GM21381 (cell line): Measurements from ENCODE around the gene KRTAP4-6.
"Not testable (repeated sequence)": the region's sequence is repeated elsewhere in the genome, so short reads cannot be mapped to it uniquely, and the experiment has no call there.

ENCODE experiments used
- ATAC-seq: cut with Tn5 transposase; IDR thresholded peaks from one replicate; pipeline ENCODE4 v1.9.1; 2021; ENCODE audit warnings: mild to moderate bottlenecking, moderate library complexity; ENCODE audit not compliant: unreplicated experiment

KRTAP4-6 gene

DNA sequence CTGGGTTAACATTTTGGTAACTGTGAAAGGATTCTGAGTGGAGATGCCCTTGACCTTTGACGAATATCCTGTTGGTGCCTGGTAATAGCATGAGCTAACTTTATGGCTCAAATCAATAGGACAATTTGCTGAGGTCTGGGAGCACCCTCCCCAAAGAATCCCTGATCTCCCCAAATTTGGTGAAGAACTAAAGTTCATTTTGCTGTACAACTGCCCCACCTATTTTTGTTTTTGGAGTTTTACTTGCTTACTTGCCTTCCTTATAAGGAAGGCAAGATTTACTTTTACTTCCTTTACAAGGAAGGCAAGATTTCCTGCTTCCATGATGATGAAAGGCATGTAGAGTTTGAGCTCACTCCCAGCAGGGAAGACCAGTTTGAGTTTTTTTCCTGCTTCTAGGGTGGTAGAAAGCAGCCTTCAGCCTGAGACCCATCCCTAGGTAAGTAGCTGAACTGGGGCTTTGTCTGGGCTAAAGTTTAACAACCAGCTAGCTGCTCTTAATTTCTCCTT is 32.3 kb downstream of the KRTAP4-6 start:
- no peak for ATAC-seq

- not testable (repeated sequence) for ATAC-seq
These were observed 35.0 kb downstream of the KRTAP4-6 start, which contains the start of gene KRTAP4-9 for GRCh38 chr17:41105347-41105746. Gene KRTAP4-9 (plus strand): TSS chr17:41105389. CDS start chr17:41105389, 0 bp downstream.

- not testable (repeated sequence) for ATAC-seq
These were observed 35.8 kb downstream of the KRTAP4-6 start for GRCh38 chr17:41104386-41105038.

- ATAC-seq: no peak
These were observed 36.4 kb downstream of the KRTAP4-6 start for GRCh38 chr17:41103896-41104295.

DNA sequence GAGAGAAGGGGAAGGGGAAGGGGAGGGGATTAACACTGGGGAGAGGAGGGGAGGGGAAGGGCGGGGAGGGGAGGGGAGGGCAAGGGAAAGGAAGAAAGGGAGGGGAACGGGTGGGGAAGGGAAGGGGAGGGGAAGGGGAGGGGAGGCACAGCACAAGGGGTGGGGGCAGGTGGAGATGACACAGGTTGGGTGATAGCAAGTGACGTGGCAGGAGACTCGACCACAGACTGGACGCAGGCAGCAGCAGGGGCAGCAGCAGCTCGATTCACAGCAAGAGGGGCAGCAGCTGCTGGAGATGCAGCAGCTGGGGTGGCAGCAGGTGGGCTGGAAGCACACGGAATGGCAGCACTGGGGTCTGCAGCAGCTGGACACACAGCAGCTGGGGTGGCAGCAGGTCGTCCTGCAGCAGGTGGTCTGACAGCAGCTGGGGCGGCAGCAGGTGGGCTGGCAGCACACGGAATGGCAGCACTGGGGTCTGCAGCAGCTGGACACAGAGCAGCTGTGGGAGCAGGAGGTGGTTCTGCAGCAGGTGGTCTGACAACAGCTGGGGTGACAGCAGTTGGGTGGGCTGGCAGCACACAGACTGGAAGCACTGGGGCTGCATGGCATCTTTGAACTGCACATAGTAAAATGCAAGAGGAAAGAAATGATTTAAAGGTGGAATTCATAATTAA is 38.6 kb downstream of the KRTAP4-6 start, which contains the start of gene KRTAP4-16:
TSS of gene KRTAP4-16 (minus strand) at position 624 of the 674 bp plus-strand sequence. CDS start at position 624, 0 bp downstream.
- ATAC-seq: no peak

DNA sequence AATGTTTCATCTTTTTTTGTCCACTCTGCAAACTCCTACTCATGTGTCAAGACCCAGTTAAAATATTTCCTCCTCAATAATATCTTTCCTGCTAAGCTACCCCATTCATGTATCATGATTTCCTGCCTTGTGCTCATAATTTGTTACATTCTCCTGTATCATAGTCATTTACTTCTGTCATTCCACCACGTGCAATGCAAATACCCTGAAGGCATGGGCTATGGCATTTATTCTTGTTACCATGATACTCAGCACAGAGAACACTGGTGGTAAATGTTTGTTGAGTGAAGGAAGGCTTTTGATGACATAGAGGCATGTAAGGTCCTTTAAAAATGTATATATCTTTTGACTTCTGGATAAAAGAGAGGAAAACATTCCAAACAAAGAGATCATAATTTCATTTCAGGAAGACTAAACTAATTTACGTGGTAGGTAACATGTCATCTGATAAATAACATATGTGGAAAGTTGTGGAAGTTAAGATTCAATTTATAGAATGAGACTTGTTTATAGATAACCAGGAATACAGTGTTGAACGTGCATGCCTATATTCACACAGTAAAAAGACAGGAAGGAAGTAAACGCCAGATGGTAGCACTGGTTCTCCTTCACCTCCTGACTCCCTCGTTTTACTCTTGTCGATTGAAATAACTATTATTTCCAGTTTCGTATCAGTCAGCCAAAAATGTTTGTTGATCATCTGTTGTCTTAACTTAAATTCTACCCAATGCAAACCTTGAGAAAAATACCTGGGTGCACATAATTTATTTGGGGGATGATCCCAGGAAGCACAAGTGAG is 40.5 kb downstream of the KRTAP4-6 start:
- not testable (repeated sequence) for ATAC-seq

- no peak for ATAC-seq
These were observed 41.9 kb downstream of the KRTAP4-6 start for GRCh38 chr17:41098481-41098880.

DNA sequence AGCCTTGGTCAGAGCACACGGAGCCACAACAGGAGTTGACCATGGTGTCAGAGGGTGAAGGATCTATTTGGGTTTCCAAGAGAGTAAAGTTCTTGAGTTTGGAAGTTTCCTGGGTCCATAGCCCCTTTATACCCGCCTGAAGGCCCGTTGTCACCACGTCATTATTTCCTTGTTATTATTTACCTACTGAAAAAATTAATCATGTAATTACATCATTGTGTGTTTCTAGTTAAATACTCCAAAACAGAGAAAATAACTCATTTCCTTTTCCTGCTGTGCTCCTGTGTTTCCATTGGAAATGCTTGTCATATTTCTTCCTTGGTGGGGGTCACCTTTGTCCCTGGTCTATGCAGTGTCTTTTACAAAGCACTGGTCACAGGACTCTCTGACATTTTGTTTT is 42.3 kb downstream of the KRTAP4-6 start, which contains the start of gene KRTAP4-8:
TSS of gene KRTAP4-8 (minus strand) at position 101 of the 400 bp plus-strand sequence. CDS start at position 43, 58 bp downstream.
- no peak for ATAC-seq

DNA sequence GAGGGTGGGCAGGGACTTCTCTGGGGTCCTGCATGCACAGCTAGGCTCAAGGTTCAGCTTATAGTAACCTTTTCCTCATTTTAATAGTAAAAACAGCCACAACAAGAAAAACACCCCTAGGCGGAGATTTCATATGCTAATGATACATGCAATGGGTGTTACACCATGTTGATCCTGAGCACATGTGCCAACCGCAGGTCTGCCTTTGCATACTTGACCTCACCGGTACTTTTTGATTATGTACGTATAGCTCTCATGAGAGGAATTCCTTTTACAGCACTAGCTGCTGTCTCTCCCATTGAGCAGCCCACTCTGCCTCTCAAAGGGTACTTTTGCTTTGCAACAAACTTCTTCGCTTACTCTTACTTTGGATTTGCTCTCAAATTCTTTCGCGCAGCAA is 44.3 kb downstream of the KRTAP4-6 start:
- no peak for ATAC-seq
